Cardiac fibroblast (primary cell): ENCODE data around the gene CD86.
"Not testable (repeated sequence)": the region's sequence is repeated elsewhere in the genome, so short reads cannot be mapped to it uniquely, and the experiment has no call there.

Experiments used
- DNase-seq, 2 donors: peaks; one replicate each; pipeline versions ENCODE4 v3.0.0 to v3.0.0-alpha.2; 2010; ENCODE audit warnings: low read depth in 2 of 2
- H3K4me3 ChIP-seq, 2 donors: replicated peaks in 1 of 2; 1 replicate in 1 of 2; 2 replicates in 1 of 2; pipeline ENCODE4 v1.5.1; 2011; ENCODE audit warnings: low read depth in 2 of 2, low read length in 2 of 2, mild to moderate bottlenecking in 2 of 2, moderate library complexity in 1 of 2
- CTCF ChIP-seq: IDR thresholded peaks from one replicate; pipeline ENCODE4 v1.5.1; 2011; ENCODE audit warnings: low read depth, mild to moderate bottlenecking, low read length, inconsistent platforms

CD86 gene

DNA sequence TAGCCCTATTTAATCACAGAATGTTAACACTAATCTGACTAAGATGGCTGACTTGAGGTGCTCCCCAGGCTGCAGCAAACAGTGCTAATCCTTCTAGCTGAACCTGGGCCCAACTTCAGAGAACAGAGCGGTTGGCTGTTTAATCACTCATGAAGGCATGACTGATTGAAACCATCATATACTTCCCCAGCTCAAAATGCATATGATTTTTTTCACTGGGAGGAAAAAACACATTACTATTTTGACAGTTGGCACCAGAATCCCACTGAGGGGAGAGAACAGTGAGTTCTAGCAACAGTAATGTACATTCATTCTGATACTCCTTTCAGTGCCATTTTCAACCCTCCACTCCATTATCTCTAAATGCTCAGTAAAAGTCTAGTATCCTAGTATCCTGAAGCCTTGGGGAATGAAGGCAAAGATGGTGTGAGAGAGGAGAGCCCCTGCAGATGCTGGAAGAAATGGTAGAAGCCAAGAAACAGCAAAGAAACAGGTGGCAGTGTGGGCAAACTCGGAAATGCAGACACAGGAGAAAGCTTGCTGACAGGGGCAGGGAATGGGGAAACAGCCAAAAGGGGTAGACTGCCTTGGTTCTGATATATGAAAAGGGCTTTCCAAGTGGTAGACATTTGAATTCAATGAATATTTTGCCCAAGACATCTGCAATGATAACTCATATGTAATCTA, 93.9 kb downstream of the CD86 start:
- H3K4me3 ChIP-seq: no peak overlapping the region
- no peak for DNase-seq
- no peak for TF ChIP-seq CTCF

- DNase-seq: peak in 1 of 2 donors; percentile 3
- no peak overlapping the region for H3K4me3 ChIP-seq
- no peak for TF ChIP-seq CTCF
These were observed 96.3 kb downstream of the CD86 start for GRCh38 chr3:122151480-122151879.

GRCh38 chr3:122164983-122165382, 109.8 kb downstream of the CD86 start:
- not testable (repeated sequence) for DNase-seq

GRCh38 chr3:122167630-122168029, 112.5 kb downstream of the CD86 start:
- DNase-seq: no peak
- no peak overlapping the region for H3K4me3 ChIP-seq
- TF ChIP-seq CTCF: no peak

More at GRCh38 chr3:122164983-122165382, 109.8 kb downstream of the CD86 start:
- H3K4me3 ChIP-seq: not testable (repeated sequence)

DNA sequence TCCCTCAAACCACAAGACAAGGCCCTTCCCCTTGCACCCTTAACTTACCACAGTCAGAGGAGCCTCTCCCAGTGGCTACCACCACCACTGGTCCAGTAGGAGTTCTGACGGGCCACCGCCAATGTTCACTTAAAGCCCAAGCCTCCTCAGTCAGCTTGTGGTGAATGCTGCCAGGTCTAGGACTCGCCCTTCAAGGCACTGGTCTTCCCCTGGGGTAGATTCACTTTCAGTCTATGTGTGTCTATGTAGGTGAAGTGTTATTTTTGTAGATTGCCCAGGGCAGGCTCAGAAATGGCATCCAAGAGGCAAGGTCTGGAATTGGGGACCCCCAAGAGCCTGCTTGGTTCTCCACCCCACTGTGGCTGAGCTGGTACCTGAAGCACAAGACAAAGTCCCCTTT, 112.9 kb downstream of the CD86 start:
- no peak for TF ChIP-seq CTCF
- DNase-seq: no peak
- no peak overlapping the region for H3K4me3 ChIP-seq

GRCh38 chr3:122169911-122170310, 114.7 kb downstream of the CD86 start:
- no peak overlapping the region for H3K4me3 ChIP-seq
- no peak for TF ChIP-seq CTCF
- no peak for DNase-seq
